Testis (tissue), 3 donors: ENCODE data around the gene P3H2. TPM values are rescaled to one million over a fixed set of nuclear protein-coding genes. Genes with fewer than 3 reads are reported as not detected.
"Not testable (repeated sequence)": the region's sequence is repeated elsewhere in the genome, so short reads cannot be mapped to it uniquely, and the experiment has no call there.

Experiments used
- DNase-seq: peaks from one replicate; pipeline ENCODE4 v3.0.0-alpha.2; 2019
- H3K27ac ChIP-seq, 2 donors: fragments of 200-600 bp; sonication (generic); one replicate each; pipeline ENCODE4 v1.5.1; 2019
- H3K27me3 ChIP-seq: fragments of 200-600 bp; sonication (generic); one replicate; pipeline ENCODE4 v1.5.1; 2019
- H3K36me3 ChIP-seq: fragments of 200-600 bp; sonication (generic); one replicate; pipeline ENCODE4 v1.5.1; 2017; ENCODE audit warnings: low read depth; ENCODE audit errors: missing control alignments
- H3K4me1 ChIP-seq: fragments of 200-600 bp; sonication (generic); one replicate; pipeline ENCODE4 v1.5.1; 2019
- H3K4me3 ChIP-seq, 2 donors: fragments of 200-600 bp; sonication (generic); one replicate each; pipeline ENCODE4 v1.5.1; 2017 to 2019
- H3K9me3 ChIP-seq: fragments of 200-600 bp; sonication (generic); one replicate; pipeline ENCODE4 v1.5.1; 2017
- POLR2A ChIP-seq: fragments of 450-650 bp; IDR thresholded peaks from one replicate; pipeline ENCODE4 v1.6.1; 2017; ENCODE audit warnings: antibody characterized with exemption, mild to moderate bottlenecking, moderate library complexity
- WGBS, 2 donors: methylation state at CpG; one replicate each; pipeline ENCODE4 v1.1.5; 2018; 5-methylcytosine and 5-hydroxymethylcytosine counted together
- intact Hi-C: fragments of 100-400 bp; cut with DNase I; formaldehyde crosslinking; loops from one replicate; pipeline ENCODE4 v1.15.1; 2023; ENCODE audit warnings: low total_unique reads
- polyA plus RNA-seq: library from polyadenylated mRNA; stranded (reverse); fragments of 350-450 nt; fragmentation: Illumina TruSeq; extraction: RNeasy Lipid Tissue Mini Kit (QIAGEN cat#74804); gene quantifications from one replicate; pipeline ENCODE4 v1.2.3, GENCODE V29; 2014; ENCODE audit warnings: low read depth, low replicate concordance; ENCODE audit not compliant: insufficient read depth
- total RNA-seq, 2 donors: library from RNA; depleted of rRNA; stranded (reverse); fragments of >200 nt; gene quantifications; one replicate each; pipeline ENCODE4 v1.2.3, GENCODE V29; 2016
- TF ChIP-seq, protein P1 (sequence below), 3 experiments: fragments of 450-650 bp in 2 of 3; fragments of 200-600 bp in 1 of 3; sonication (generic) in 1 of 3; IDR thresholded peaks; one replicate each; pipeline ENCODE4 v1.5.1; 2016 to 2019; ENCODE audit warnings: antibody characterized with exemption in 3 of 3, mild to moderate bottlenecking in 2 of 3, moderate library complexity in 1 of 3

Gene P3H2
- total and polyA plus RNA-seq, 3 donors from 2014 or later: 7.2 to 11.0 (median 10.1) TPM

DNA sequence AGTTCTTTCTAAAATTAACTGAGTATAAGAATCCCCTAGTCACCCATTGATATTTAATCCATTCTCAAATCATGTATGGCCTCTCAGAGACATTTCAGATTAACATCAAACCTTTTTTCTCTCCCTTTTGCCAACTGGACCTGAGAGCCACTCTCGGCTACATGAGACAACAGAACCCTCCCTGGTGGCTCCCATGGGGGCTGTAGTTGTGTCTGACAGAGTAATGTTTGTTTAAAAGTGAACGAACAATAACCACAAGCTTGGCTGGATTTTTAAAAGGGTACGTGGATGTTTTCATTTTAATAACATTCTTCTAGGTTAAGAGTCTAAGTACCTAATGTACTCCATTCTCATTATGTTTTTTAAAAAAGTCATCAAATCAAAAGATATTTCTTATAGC lies 37.1 kb downstream of the P3H2 start:
- Histone ChIP-seq H3K4me3 (no peak overlapping the region), H3K4me1 (no peaks in the 10 kb centered on the region), H3K27me3 (no peaks in the 10 kb centered on the region), H3K36me3 (no peaks in the 10 kb centered on the region), H3K9me3 (no peaks in the 10 kb centered on the region), H3K27ac (no peak overlapping the region)
- TF ChIP-seq, protein P1, sequence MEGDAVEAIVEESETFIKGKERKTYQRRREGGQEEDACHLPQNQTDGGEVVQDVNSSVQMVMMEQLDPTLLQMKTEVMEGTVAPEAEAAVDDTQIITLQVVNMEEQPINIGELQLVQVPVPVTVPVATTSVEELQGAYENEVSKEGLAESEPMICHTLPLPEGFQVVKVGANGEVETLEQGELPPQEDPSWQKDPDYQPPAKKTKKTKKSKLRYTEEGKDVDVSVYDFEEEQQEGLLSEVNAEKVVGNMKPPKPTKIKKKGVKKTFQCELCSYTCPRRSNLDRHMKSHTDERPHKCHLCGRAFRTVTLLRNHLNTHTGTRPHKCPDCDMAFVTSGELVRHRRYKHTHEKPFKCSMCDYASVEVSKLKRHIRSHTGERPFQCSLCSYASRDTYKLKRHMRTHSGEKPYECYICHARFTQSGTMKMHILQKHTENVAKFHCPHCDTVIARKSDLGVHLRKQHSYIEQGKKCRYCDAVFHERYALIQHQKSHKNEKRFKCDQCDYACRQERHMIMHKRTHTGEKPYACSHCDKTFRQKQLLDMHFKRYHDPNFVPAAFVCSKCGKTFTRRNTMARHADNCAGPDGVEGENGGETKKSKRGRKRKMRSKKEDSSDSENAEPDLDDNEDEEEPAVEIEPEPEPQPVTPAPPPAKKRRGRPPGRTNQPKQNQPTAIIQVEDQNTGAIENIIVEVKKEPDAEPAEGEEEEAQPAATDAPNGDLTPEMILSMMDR (IDR thresholded peaks at IDR 0.05): no peak
- TF ChIP-seq POLR2A: no peak
- intact Hi-C loops: no loop called here
- no peak for DNase-seq
- 58 to 63% methylated on average over 3 of the region's 3 CpGs for WGBS, 2 donors

DNA sequence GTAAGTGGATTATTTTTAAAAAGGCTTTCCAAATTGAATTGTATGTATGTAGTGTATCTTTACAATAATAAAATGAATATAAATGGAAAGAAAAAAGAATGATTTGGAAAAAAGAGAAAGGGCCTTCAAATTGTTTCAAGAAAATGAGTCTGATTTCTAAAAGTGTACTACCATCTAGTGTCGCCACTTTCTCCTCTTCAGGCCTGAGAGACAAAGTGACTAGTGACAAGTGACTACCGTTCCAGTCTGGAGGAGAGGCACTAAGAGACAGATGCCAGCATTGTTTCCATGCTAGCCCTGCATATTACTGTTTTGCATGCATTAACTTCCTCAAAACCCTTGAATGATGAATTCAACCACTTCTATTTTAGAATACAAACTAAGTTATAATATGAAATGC lies 39.3 kb downstream of the P3H2 start:
- no peaks in the 10 kb centered on the region for H3K9me3 ChIP-seq
- H3K27me3 ChIP-seq: no peaks in the 10 kb centered on the region
- intact Hi-C loops: no loop called here
- no peak for DNase-seq
- WGBS, 2 donors: 76 to 85% methylated on average over 2 of the region's 2 CpGs
- no peaks in the 10 kb centered on the region for H3K36me3 ChIP-seq
- no peak overlapping the region for H3K4me3 ChIP-seq
- TF ChIP-seq POLR2A: no peak
- TF ChIP-seq, protein P1 (IDR thresholded peaks at IDR 0.05): no peak
- no peak overlapping the region for H3K27ac ChIP-seq
- peaks cover 5% of the 10 kb centered on the region for H3K4me1 ChIP-seq

DNA sequence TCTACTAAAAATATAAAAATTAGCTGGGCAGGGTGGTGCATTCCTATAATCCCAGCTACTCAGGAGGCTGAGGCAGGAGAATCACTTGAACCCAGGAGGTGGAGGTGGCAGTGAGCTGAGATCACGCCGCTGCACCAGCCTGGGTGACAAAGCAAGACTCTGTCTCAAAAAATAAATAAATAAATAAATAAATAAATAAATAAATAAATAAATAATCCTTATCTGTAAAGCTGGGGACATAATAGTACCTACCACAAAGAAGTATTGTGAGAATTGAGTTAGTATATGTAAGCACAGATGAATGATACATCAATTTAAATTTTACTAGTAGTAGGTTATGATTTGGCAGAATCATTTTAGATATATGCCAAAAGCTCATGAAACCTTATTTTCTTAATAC lies 41.5 kb downstream of the P3H2 start:
- H3K36me3 ChIP-seq, H3K9me3 ChIP-seq, H3K27me3 ChIP-seq, H3K4me1 ChIP-seq, H3K4me3 ChIP-seq, intact Hi-C loops, DNase-seq, H3K27ac ChIP-seq: not testable (repeated sequence)
- 94 to 100% methylated on average over 2 of the region's 2 CpGs for WGBS, 2 donors

DNA sequence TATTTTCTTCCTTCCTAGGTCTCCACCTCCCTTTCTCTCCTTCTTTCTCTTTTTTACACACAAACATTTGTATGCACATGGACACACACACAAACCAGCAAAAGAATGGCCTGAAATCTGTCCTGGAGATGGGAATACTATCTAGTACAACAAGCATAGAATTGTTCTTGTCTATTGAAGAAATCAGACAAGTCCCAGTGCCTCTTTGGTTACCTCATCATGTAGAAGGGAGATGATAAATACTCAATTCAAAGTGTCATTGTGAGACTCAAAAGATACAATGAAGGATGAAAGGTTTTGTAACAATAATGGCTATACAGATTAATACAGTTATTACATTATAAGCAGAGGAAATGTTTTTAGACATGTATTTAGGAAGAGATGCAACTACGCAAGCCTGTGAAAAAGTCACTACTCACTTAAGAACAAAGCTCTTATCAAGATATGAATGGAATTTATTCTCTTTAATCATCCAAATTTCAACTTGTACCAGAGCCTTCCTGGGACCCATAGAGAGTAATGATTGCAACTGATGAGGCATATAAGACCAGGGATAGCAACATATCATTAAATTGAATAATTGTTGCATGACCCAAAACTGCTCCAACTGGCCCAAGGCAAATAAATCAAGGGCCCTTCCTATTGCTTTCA lies 43.2 kb downstream of the P3H2 start:
- no peak for TF ChIP-seq POLR2A
- TF ChIP-seq, protein P1 (IDR thresholded peaks at IDR 0.05): no peak
- peaks cover 5% of the 10 kb centered on the region for H3K4me1 ChIP-seq
- no peaks in the 10 kb centered on the region for H3K27me3 ChIP-seq
- H3K4me3 ChIP-seq: no peak overlapping the region
- no peak overlapping the region for H3K27ac ChIP-seq
- no peaks in the 10 kb centered on the region for H3K9me3 ChIP-seq
- intact Hi-C loops: no loop called here
- no peaks in the 10 kb centered on the region for H3K36me3 ChIP-seq
- WGBS, 2 donors: 29 to 75% methylated on average over 1 of the region's 1 CpG
- DNase-seq: no peak

DNA sequence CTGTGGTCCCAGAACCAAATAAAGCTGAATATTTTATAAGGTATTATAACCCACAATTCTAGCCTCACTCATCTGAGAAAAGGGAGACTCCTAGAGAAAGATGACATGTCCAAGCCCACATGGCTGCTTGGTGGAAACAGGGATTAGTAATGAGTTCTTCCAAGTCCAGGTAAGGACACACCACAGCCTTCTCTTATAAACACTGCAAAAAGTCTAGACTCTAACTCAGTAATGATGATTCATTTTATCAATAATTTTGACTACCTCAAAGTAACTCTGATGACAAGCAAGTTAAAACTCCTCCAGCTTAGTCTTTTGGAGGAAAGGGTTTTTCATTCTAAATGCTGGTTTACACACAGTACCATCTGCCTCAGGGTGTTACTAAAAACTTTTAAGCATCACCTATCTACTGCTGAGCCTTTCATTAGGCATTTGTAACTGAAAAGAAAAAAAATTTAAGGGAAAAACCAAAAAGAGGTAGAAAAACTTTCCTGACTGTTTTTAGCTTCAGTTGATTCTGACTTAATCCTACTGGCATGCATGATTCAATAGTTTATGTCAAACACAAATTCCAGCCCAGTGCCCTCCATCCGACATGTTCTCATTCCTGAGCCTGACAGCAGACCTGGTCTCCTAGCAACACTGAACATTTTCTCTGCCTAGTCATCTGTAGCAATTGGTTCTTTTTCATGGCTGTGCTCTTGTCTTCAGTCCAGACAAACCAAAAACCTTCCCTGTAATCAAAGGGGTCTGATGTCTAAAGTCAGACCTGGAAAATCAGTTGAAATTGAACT lies 43.9 kb downstream of the P3H2 start:
- intact Hi-C loops: no loop called here
- no peak for DNase-seq
- 47 to 63% methylated on average over 1 of the region's 1 CpG for WGBS, 2 donors
- no peaks in the 10 kb centered on the region for H3K27me3 ChIP-seq
- H3K4me1 ChIP-seq: peaks cover 5% of the 10 kb centered on the region
- no peak for TF ChIP-seq POLR2A
- TF ChIP-seq, protein P1 (IDR thresholded peaks at IDR 0.05): no peak
- H3K36me3 ChIP-seq: no peaks in the 10 kb centered on the region
- H3K27ac ChIP-seq: no peak overlapping the region
- no peak overlapping the region for H3K4me3 ChIP-seq
- no peaks in the 10 kb centered on the region for H3K9me3 ChIP-seq
